ENCODE data around the gene MTX3. TPM values are rescaled to one million over a fixed set of nuclear protein-coding genes. Genes with fewer than 3 reads are reported as not detected.

Gene MTX3
- total RNA-seq, 1 experiment from 2014 or later = 21.0 TPM

DNA sequence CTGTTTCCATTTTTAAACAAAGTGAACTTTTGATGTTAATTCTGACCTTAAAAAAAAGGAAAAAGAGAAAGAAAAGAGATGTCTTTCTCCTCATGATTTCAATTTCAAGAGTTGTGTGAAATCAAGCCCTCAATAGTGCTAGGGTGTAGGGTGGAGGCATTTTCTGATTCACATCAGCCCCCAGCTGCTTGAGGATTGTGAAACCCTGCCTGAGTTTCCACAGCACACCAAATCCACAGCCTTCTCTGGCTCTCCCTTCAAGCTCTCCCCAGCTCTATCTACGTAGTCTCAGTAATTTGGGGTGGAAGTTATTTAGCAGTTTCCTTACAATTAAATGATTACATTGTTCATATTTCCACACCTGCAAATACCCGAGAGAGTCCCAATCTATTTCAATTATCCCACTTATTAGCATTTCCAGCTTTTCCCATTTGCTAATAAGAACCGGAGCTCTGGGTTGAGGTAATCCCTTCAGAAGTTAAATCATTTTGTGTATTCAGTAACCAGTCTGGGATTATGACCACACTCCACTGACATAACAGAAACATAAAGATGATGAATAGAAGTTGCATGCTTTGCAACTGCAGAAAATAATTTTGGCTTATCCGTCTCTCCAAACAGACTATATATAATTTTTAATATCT is 54.9 kb downstream of the MTX3 start:
- no peak for DNase-seq (ENCODE audit: low spot score)

DNA sequence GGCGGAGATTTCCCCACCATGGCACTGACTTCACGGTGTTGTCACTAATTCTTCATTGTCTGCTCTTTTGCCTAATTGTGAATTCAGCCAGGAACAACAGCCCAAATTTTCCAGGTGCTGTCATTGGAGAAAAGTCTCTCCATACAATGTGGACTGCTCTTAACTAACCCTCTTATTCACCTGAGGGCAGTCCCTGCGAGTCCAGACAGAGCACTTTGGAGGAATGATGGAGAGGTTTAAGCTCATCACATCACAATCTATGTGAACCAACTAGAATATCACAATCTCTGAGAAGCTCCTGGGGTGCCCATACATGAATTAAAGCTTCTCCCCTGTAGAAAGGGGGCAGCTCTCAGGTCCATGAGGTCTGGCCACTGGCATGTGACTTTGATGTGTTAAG is 56.4 kb downstream of the MTX3 start:
- no peak for DNase-seq (ENCODE audit: low spot score)

DNA sequence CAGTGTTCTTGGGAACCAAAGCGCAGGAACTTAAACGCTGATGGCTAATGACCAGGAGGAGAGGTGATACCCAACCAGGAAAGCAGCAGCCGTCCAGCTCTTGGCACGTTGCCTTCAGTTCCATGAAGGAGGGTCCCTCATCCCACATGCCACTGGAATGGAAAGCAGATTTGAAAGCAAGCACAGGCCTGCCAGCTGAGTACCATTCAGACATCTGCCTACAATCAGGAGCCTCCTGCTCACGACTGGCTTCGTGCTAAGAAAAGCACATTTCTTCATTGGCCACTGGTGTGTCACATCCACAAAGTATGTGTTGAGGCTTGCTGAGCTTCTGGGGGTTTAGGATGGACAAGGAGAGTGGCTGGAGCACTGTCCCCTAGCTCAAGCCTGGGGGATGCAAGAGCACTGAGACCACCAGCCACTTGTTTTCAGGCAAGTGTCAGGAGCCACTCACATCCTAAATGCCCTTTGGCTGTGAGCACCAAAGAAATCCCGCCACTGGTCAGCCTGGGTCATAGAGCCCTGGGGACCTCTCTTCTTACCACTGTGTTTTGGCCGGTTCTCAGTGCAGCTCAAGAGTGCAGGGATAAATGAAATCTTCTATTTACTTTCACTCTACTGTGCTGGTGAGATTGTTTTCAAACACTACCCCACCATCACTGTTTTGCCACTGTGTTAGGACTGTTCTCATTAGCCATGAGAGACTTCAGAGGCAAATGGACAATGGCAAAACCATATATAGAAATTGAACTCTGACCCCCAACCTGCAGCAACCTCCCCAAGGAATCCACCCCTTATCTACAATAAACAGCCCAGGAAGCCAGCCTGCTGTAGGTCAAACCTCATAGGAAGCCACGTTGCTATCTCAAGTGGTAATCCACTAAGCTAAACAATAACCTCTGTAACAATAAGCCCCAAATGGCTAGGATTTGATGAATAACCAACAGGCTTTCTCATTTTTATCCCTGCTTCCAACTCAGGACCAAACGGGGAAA is 58.3 kb downstream of the MTX3 start:
- no peak for DNase-seq (ENCODE audit: low spot score)

DNA sequence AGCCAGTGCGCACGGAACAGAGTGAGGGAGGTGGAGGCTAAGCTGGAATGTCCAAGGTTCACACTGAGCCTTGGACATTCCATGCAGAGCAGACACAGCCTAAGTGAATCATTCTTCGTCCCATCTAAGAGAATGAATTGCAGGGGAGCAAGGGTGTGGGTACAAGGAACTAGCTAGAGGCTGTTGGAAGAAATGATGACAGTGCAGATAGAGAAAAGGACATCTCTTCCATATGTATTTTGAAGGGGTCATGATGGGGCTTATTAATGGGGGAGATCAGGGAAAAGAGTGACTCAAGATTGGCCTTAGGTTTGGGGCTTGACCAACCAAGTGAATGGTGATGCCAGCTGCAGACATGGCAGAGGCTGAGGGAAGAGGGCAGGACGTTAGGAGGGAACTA is 59.2 kb downstream of the MTX3 start:
- no peak for DNase-seq (ENCODE audit: low spot score)

DNA sequence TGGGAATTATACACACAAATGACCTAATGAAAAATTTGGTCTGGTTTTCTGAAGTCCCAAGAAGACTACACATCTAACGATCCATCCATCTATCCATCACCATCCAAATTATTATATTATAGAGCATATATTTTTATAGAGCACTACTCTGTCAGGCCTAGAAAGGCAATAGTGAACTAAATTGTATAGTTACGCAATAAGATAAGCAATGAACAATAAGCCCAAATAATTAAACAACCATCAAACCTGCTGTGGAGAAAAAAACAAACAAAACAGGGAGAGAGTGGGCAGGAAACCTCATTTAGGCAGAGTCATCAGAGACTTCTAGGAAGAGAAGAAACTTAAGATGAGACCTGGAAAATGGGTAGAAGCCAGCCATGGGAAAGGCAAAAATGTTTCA is 59.7 kb downstream of the MTX3 start:
- DNase-seq (ENCODE audit: low spot score) = no peak

DNA sequence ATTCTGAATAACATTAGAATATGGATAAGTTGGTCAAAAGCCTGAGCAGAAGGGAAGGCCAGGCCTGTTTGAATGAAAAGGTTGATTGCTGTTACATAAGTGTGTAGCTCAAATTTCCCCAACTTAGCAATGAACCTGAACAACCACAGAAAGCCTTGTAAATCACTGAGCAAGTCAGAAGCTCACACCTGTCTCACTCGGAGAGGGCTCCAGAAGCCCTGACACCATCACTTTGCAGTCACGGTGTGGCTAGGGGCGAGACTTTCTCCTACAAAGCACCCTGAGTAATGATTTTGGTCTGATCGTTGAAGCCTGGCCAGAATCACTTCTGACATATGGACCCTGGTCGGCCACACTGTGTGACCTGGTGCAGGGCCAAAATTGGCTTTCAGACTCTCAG is 62.0 kb downstream of the MTX3 start:
- DNase-seq (ENCODE audit: low spot score) = no peak

Other genes starting within 250 kb of the MTX3 start
- gene THBS4, start 44.1 kb upstream of the MTX3 start, total RNA-seq (2014; rRNA removed; shearing (Covaris generic)) = 0.05 and 1.2 TPM in 2 replicates